ENCODE data around the gene RNF144A.
A peak's percentile ranks its signal among the peaks of the same experiment; 100 is the strongest.
"Not testable (repeated sequence)": the region's sequence is repeated elsewhere in the genome, so short reads cannot be mapped to it uniquely, and the experiment has no call there.

The RNF144A gene

DNA sequence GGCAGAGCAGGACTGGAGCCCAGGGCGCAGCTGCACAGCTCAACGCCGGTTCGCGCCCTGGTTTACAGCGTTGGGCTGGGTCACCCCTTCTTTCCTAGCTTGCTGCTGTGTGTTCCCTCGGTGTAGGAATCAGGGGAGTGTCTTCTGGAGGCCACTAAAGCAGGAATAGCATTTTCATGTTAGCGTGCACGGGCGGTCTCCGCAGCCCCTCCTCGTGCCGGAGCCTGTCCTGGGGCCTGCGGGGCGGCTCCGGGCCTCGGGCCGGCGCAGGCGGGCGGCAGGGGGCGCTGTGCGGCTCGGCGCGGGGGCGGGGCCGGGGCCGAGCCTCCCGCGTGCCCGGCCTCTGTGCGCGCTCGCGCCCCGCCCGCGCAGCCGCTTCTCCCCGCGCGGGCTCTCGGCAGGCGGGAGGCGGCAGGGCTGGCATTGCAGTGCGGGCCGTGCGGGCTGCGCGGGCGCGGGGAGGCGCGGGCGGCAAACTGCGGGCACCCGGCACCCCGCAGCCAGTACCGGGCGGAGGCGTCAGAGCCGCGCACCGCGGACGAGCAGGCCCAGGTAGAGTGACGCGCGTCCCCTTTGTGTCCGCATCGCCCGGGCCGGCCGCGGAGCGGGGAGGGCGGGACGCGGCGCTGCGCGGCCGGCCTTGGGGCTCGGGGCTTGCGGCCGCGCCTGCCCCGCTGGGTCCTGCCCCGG is at the start of gene RNF144A:
Gene RNF144A (plus strand): TSS at position 342 of the 690 bp plus-strand sequence. CDS start 79,515 bp downstream, outside the sequence.
- DNase-seq: peak; percentile 52 to 82 (median 72)

DNA sequence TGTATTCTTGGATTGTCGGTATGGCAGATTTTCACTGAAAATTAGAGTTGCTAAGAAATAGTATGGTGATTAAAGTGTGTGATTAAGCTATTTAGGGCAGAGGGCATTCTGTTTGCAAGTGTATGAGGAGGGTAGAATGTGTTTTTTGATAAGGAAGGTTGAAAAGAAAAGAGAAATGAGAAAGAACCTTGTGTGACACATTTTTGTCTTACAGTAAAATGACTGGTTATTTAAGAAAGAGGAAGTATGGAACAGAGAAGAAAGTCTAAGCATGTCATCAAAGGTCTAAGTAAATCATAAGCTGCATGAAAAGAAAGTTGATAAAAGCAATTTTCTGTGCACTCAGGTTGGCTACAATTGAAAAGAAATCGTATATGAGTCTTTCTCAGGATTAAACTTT is 44.8 kb upstream of the RNF144A start:
- peak in 1 of 6 experiments; percentile 9 for DNase-seq

GRCh38 chr2:6874032-6874431 is 43.2 kb upstream of the RNF144A start:
- no peak for DNase-seq

DNA sequence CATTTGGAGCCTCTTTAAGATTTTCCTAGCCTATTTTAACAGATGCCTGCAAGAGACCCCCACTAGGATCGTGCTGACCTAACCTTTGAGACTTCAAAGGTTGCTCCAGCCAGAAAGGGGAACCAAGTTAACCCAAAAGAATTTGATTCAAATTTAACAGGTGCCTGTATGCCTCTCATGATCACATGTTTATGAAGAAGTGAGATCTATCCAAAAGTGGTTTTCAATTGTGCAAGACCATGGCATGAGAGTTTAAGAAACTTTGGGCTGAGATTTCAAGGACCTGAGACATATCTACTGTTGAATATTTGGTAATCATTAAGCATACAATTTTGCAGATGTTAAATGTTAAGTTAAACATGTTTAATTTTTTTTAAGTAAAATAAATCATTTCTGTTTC is 40.9 kb upstream of the RNF144A start:
- no peak for DNase-seq

- peak in 4 of 6 experiments; percentile 12 to 70 (median 63) for DNase-seq
Observed at GRCh38 chr2:6877402-6878304, 39.6 kb upstream of the RNF144A start, which contains the start of gene RSAD2. Gene RSAD2 (plus strand): TSS chr2:6877777. CDS start chr2:6877801, 24 bp downstream.

- DNase-seq: no peak
Observed at GRCh38 chr2:6878549-6878948, 38.7 kb upstream of the RNF144A start.

- DNase-seq: no peak
Observed at GRCh38 chr2:6879011-6879410, 38.2 kb upstream of the RNF144A start.

- DNase-seq: peak in 3 of 6 experiments; percentile 44 to 56 (median 48)
Observed at GRCh38 chr2:6880200-6880733, 36.9 kb upstream of the RNF144A start.

- no peak for DNase-seq
Observed at GRCh38 chr2:6881046-6881445, 36.2 kb upstream of the RNF144A start.

- no peak for DNase-seq
Observed at GRCh38 chr2:6881516-6881915, 35.7 kb upstream of the RNF144A start.

GRCh38 chr2:6883448-6884122 is 33.6 kb upstream of the RNF144A start:
- no peak for DNase-seq

DNA sequence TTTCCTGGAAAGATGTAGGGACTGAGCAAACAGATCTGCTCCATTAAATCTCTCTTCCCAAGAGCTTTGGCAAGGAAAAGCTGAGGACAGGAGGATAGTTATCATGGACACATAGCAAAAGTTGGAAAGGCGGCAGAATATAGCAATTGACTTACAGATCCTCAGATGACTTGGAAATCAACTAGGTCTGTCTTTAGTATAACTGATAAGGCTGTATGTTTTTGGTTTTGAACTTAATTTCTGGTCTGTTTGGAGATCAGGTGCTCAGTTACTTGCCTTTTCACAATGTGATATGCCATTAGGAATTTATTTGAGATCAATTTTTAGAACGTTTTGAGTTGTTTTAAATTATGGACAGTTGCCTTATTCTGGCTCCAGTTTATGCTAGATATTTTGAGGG is 31.7 kb upstream of the RNF144A start:
- DNase-seq: no peak

DNA sequence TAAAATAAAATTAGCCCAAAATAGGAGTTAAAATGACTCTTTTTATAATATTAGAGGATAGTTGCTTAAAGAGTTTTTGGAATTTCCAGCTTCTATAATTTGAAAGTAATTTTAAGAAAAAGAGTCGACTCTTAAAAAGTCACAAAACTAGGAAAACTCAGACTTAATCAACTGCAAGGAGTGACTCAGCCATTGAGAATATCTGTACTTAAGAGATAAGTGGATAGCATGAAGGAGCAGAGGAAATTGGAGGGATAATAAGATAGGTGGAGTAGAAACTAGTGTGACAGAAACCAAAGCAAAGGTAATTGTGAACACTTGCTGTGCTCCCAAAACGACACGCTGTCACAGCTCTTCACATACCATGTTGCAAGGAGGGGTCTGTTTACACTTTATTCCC is 31.2 kb upstream of the RNF144A start:
- no peak for DNase-seq

- no peak for DNase-seq
Observed at GRCh38 chr2:6887751-6888192, 29.4 kb upstream of the RNF144A start.

GRCh38 chr2:6888724-6889123 is 28.5 kb upstream of the RNF144A start:
- no peak for DNase-seq

DNA sequence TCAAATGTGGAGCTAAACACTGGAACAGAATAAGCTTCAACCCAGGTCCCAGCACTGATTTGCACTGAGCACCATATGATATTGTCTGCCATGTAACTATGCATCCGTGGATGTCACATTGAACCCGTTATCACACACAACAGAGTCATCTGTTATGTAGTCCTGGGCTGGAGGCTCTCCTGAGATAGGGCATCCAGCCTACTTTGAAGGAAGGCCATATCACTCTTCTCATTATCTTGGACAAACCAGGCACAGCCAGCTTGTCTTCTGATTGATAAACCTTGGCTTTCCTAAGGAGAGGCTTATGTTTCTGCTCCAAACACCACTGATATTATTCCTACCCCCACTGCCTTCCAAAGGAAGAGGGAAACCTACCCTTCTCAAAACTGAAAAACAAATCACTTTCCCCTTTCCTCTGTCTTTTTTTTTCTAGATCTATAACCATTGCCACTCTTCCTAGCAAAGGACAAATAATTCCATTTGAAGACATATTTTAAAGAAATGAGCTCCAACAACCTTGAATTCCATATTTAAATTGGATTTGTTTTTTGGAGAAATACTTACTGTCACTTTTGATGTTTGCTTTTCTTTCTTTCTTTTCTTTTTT is 23.2 kb upstream of the RNF144A start:
- no peak for DNase-seq

- peak in 3 of 6 experiments; percentile 31 to 62 (median 40) for DNase-seq
Observed at GRCh38 chr2:6896930-6897759, 20.1 kb upstream of the RNF144A start.

DNA sequence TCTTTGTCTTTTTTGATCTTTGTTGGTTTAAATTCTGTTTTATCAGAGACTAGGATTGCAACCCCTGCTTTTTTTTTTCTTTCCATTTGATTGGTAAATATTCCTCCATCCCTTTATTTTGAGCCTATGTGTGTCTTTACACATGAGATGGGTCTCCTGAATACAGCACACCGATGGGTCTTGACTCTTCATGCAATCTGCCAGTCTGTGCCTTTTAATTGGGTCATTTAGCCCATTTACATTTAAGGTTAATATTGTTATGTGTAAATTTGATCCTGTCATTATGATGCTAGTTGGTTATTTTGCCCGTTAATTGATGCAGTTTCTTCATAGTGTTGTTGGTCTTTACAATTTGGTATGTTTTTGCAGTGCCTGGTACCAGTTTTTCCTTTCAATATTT is 14.6 kb upstream of the RNF144A start:
- DNase-seq: not testable (repeated sequence)

- no peak for DNase-seq
Observed at GRCh38 chr2:6905668-6906067, 11.5 kb upstream of the RNF144A start.

DNA sequence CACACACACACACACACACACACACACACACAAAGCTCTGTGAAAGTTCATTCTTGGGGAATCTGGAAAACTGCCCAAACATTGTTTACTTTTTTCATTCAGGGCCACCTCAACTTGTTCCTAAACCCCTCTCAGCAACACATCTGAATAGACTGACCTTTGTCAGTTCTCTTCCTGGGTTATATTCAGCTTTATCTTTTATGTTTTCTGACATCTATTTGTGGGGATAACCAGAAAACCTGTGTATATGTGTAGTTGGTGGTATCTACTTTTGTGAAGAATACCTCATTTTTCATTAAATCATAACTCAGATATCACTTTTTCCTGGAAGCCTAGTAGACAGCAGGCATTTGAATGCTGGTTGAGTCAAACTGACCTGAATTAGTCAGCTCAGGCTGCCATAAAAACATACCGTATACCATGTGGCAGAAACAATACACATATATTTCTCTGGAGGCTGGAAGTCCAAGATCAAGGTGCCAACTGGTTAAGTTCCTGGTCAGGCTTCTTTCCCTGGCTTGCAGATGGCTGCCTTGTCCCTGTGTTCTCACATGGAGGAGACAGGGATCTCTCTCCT is 11.0 kb upstream of the RNF144A start:
- no peak for DNase-seq

DNA sequence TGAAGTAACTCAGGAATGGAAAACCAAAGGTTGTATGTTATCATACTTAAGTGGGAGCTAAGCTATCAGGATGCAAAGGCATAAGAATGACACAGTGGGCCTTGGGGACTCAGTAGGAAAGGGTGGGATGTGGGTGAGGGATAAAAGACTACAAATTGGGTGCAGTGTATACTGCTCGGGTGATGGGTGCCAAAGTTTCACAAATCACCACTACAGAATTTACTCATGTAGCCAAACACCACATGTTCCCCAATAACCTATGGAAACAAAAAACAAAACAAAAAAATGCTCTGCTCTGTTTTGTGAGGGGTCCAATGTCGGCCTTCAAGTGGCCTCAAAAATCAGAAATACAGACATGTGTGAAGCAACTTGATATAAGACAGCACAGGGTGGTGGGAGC is 8.9 kb upstream of the RNF144A start:
- DNase-seq: no peak

Data from stimulated activated naive CD4-positive, alpha-beta T cell (primary cell).